Limb (tissue), 2 donors: ENCODE measurements around the gene KIF1B.
A peak's percentile ranks its signal among the peaks of the same experiment; 100 is the strongest.
"Not testable (repeated sequence)": the region's sequence is repeated elsewhere in the genome, so short reads cannot be mapped to it uniquely, and the experiment has no call there.

ENCODE experiments used
- DNase-seq, 2 donors: peaks; one replicate each; pipeline ENCODE4 v3.0.0-alpha.2; 2016; ENCODE audit errors: extremely low spot score in 2 of 2

The KIF1B gene

GRCh38 chr1:10383630-10384029 is 173.3 kb downstream of the KIF1B start:
- no peak for DNase-seq

DNA sequence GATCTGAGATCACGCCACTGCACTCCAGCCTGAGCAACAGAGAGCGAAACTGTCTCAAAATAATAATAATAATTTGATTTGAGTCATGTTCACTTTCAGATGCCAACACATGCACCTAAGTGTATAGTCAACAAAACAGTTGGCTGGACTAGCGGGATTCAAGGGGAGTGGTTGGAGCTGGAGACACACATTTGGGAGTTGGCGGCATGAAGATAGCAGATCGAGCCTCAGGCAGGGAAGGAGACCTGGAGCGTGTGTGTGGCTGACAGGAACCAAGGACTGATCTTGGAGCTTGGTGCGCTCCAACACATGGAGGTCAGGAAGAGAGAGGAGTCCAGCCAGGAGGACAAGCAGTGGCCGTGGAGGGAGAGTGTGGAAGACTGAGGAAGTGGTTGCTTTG is 173.8 kb downstream of the KIF1B start:
- no peak for DNase-seq

GRCh38 chr1:10386761-10387676 is 176.6 kb downstream of the KIF1B start:
- no peak for DNase-seq

DNA sequence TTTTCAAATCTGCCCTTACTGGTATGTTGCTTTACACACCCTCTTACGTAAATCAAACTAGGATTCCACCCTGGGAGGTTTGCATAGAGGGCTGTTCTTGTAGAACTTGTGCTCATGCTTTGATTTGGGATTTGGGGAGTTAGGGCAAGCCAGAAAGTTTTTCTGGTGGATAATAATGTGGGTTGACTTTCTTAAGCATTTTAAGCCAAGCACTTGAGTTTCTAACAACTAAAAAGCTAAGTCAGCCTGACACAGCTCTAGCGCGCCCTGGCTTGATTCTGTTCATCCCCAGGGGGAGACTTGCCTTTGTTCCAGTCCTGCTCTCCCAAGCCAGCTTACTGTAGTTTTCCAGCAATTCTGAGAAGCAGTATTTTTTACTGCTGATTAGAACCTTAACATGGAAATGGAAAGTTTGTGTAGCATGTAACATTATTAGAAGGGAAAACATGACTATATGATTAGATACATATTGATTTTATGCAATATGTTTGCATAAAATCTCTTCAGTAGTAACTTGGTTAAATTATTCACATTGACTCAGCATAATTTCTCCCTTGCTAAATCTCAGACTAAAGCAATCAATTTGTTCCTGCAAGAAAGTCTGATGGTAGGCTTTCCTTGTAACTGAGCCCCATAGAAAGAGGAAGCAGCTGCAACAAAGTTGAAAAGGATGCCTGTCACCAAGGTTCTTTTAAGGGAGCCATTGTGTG is 177.5 kb downstream of the KIF1B start:
- DNase-seq: peak; percentile 48 to 77

DNA sequence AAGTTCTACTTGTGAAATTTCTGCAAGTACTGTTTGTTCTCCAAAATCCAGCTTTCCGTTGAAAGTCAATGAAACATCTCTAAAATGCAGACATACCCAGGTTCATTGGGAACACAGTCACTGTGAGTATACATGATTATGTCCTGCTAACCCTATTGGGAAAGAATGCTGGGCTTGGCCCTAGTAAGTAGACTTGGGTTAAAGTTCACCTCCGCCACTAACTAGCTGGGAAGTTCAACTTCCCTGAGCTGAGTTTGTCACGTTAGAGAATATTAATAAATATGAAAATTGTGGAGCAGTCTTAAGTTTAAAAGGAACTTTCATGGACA is 178.0 kb downstream of the KIF1B start:
- no peak for DNase-seq

GRCh38 chr1:10389271-10389973 is 179.1 kb downstream of the KIF1B start:
- no peak for DNase-seq

DNA sequence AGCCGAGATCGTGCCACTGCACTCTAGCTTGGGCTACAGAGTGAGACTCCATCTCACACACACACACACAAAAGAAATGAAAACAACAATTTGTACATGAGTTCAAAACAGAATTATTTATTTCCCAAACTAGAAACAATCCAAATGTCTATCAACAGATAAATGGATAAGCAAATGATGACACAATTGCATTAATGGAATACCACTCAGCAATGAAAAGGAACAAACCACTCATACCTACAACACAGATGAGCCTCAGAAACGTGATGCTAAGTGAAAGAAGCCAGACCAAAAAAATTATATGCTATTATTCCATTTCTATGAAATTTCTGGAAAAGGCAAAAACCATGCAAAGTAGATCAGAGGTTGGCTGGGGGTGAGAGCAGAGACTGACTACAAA is 186.5 kb downstream of the KIF1B start:
- no peak for DNase-seq

DNA sequence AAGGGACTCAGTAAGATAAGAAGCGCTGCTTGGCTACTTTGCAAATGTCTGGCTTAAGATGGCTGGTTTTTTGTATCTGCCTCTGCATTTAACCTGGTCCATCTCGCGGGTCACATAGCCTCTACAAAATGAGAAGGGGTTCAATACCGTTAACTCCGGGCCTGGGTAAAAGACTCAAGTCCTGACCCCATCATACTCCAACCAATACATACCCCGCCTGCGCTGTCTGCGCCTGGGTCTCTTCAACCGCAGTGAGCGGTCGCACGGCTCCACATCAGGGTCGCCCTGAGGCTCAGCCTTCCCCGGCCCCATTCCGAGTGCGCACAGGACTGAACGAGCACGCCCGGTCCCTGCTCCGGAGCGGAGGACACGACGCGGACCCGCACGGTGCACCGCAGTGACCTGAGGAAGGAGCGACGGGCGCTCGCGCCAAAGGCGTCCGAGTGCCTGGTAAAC is 187.9 kb downstream of the KIF1B start:
- no peak for DNase-seq

- DNase-seq: peak; percentile 97 to 98
These were observed 188.5 kb downstream of the KIF1B start, which contains the start of gene PGD for GRCh38 chr1:10398734-10399443. Gene PGD, plus strand, starts transcription at chr1:10399064. Its CDS starts 54 bp downstream, at chr1:10399118.

DNA sequence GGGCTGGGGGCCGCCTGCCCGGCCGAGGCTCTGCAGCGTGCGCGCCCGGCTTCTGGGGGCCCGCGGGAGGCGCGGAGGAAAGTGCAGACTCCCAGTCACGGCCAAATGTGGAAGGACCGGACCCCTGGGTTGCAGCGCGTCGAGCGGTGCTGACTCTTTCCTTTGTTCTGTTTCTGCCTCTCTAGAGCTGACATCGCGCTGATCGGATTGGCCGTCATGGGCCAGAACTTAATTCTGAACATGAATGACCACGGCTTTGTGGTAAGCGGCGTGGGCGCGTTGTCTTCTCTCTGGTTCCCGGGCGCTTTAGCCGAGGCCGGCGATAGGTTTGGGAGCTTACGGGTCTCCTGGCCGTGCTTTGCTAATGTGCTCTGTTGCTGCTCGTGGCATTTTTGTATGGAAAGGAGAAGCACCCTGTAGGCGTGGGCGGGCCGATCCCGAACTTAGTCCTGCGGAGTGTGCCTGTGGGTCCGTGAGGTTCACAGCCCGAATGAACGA is 189.1 kb downstream of the KIF1B start:
- DNase-seq: no peak

DNA sequence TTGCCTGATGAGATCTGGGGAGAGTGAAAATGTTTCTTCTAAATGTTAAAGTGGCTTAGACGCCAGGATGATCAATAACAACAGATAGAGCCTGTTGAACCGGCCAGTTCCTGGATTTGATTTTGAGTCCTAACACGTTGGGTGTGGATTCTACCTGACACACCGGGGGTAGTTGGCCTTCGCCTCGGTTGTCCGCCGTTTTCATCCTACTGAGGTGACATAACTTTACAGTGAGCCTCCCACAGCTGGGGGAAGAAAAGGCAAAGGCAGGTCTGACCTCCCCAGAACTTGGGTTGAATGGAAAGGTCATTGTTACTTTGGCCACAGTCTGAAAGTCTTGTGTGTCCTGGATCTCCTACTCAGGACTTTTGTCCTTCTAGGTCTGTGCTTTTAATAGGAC is 189.6 kb downstream of the KIF1B start:
- no peak for DNase-seq

GRCh38 chr1:10401281-10401680 is 190.9 kb downstream of the KIF1B start:
- no peak for DNase-seq

DNA sequence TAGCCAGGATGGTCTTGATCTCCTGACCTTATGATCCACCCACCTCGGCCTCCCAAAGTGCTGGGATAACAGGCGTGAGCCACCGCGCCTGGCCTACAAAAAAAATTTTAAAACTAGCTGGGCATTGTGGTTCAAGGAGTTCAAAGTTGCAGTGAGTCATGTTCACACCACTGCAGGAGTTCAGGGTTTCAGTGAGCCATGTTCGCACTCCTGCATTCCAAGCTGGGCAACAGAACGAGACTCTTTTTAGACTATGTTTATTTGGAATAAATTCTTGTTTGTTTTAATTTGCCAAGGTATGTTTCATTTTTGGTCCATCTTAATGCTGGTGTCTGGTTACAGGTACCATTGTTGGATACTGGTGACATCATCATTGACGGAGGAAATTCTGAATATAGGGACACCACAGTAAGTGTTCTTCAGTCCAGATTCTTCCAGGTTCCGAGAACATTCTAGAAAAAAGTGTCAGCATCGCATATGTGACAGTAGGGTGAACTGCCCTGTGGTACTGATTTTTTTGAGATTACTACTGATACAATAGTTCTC is 192.4 kb downstream of the KIF1B start:
- no peak for DNase-seq

- no peak for DNase-seq
These were observed 196.8 kb downstream of the KIF1B start for GRCh38 chr1:10407201-10407600.

DNA sequence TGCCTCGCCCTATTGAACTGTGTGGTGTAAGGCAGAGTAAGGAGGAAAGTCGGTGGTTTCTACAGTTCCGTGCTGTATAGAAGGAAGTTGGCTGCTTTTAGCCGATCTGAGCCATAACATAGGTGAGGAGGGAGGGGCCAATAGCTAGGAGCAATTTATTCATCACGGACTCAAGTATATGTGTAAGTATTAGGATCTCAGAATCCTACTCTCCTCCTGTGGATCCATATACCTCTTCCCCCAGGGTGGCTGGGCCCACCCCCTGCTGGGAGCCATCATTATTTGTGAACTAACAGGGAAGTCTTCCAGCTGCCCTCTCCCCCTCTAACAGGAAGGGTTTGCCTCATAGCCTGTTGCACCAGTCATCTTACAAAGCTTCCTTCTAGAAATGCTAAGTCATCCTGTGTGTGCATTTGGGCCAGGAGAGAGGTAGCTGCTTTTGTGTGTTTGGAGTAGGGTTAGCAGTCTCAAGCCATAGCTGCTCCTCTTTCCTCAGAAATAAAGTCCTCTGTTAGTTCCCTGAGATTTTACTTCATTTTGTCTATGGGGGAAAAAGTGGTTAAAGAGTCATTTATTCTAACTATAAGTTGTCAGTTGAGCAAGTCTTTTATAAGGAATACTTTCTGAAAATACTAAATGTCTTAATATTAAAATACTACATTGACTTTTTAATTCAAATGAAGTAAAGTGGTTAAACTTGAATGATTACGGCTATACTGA is 205.0 kb downstream of the KIF1B start:
- no peak for DNase-seq

DNA sequence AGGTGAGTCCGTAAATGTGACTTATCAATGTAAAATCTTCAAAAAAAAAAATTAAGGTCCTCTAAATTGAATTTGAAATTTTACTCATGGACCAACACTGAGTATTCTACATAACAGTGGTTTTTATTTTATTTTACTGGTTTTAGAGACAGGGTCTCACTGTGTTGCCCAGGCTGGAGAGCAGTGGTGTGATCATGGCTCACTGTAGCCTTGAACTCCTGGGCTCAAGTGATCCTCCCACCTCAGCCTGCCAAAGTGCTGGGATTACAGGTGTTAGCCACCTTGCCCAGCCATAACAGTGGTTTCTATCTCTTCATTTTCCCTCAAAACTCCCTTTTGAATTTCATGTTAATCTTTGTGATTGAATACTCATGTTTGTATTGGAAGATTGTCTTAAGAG is 205.6 kb downstream of the KIF1B start:
- DNase-seq: not testable (repeated sequence)

- not testable (repeated sequence) for DNase-seq
These were observed 208.4 kb downstream of the KIF1B start for GRCh38 chr1:10418741-10419140.

GRCh38 chr1:10419351-10419750 is 209.0 kb downstream of the KIF1B start:
- no peak for DNase-seq

- no peak for DNase-seq
These were observed 211.3 kb downstream of the KIF1B start for GRCh38 chr1:10421637-10422036.

- DNase-seq: peak in 1 of 2 donors; percentile 8
These were observed 213.7 kb downstream of the KIF1B start for GRCh38 chr1:10424034-10424433.
